Liver (tissue), 9 donors: ENCODE data around the gene UBE2S. TPM values are rescaled to one million over a fixed set of nuclear protein-coding genes. Genes with fewer than 3 reads are reported as not detected.

ENCODE experiments used
- DNase-seq: peaks from one replicate; pipeline ENCODE4 v3.0.0-alpha.2; 2017; ENCODE audit warnings: low spot score
- H3K27ac ChIP-seq, 2 donors: one replicate each; pipeline ENCODE4 v1.7.0; 2013; ENCODE audit warnings: inconsistent platforms in 2 of 2, low read length in 2 of 2, control low read depth in 1 of 2, low read depth in 1 of 2, mild to moderate bottlenecking in 1 of 2
- H3K27me3 ChIP-seq, 4 donors: one replicate each; pipeline versions ENCODE4 v1.6.1 to v1.7.0; 2013; ENCODE audit warnings: low read length in 3 of 4, inconsistent platforms in 1 of 4, mild to moderate bottlenecking in 1 of 4, moderate library complexity in 1 of 4; ENCODE audit not compliant: control insufficient read depth in 4 of 4, insufficient read depth in 4 of 4
- H3K36me3 ChIP-seq, 4 donors: one replicate each; pipeline versions ENCODE4 v1.6.1 to v1.7.0; 2013; ENCODE audit warnings: low read length in 3 of 4, mild to moderate bottlenecking in 3 of 4, low read depth in 1 of 4, moderate library complexity in 1 of 4; ENCODE audit not compliant: control insufficient read depth in 4 of 4, insufficient read depth in 3 of 4
- H3K4me1 ChIP-seq, 4 donors: one replicate each; pipeline versions ENCODE4 v1.6.1 to v1.7.0; 2013; ENCODE audit warnings: low read length in 3 of 4, mild to moderate bottlenecking in 3 of 4, moderate library complexity in 1 of 4; ENCODE audit not compliant: control insufficient read depth in 4 of 4, insufficient read depth in 4 of 4
- H3K4me3 ChIP-seq, 3 donors: one replicate each; pipeline versions ENCODE4 v1.6.1 to v1.7.0; 2013; ENCODE audit warnings: low read length in 3 of 3, control low read depth in 1 of 3, low read depth in 1 of 3, mild to moderate bottlenecking in 1 of 3
- H3K9ac ChIP-seq, 2 donors: one replicate each; pipeline ENCODE4 v1.7.0; 2013; ENCODE audit warnings: low read length in 2 of 2, mild to moderate bottlenecking in 2 of 2, moderate library complexity in 2 of 2, control low read depth in 1 of 2, low read depth in 1 of 2
- H3K9me3 ChIP-seq, 4 donors: one replicate each; pipeline versions ENCODE4 v1.6.1 to v1.7.0; 2013; ENCODE audit warnings: low read length in 3 of 4; ENCODE audit not compliant: control insufficient read depth in 4 of 4
- EGR1 ChIP-seq, 2 donors: IDR thresholded peaks; 2 replicates each; pipeline ENCODE4 v1.6.1; 2016 to 2018; ENCODE audit warnings: antibody characterized with exemption in 2 of 2, low read depth in 2 of 2
- FOXA1 ChIP-seq: IDR thresholded peaks from 2 replicates; pipeline ENCODE4 v1.6.1; 2016; ENCODE audit warnings: antibody characterized with exemption
- HNF4G ChIP-seq: IDR thresholded peaks from 2 replicates; pipeline ENCODE4 v1.6.1; 2016; ENCODE audit warnings: antibody characterized with exemption
- JUND ChIP-seq, 2 donors: IDR thresholded peaks; 2 replicates each; pipeline ENCODE4 v1.6.1; 2016; ENCODE audit warnings: antibody characterized with exemption in 2 of 2
- MAX ChIP-seq: IDR thresholded peaks from 2 replicates; pipeline ENCODE4 v1.6.1; 2016; ENCODE audit warnings: antibody characterized with exemption
- NR2F2 ChIP-seq: IDR thresholded peaks from 2 replicates; pipeline ENCODE4 v1.6.1; 2016; ENCODE audit warnings: antibody characterized with exemption
- RAD21 ChIP-seq, 2 donors: IDR thresholded peaks; 2 replicates each; pipeline ENCODE4 v1.6.1; 2016; ENCODE audit warnings: antibody characterized with exemption in 2 of 2, mild to moderate bottlenecking in 2 of 2
- REST ChIP-seq: IDR thresholded peaks from 2 replicates; pipeline ENCODE4 v1.6.1; 2016; ENCODE audit warnings: antibody characterized with exemption, mild to moderate bottlenecking
- RXRA ChIP-seq, 2 donors: IDR thresholded peaks; 2 replicates each; pipeline ENCODE4 v1.6.1; 2017 to 2018; ENCODE audit warnings: antibody characterized with exemption in 2 of 2, mild to moderate bottlenecking in 1 of 2
- SP1 ChIP-seq: IDR thresholded peaks from 2 replicates; pipeline ENCODE4 v1.6.1; 2018; ENCODE audit warnings: antibody characterized with exemption, mild to moderate bottlenecking
- TAF1 ChIP-seq: conservative IDR thresholded peaks from 2 replicates; pipeline ENCODE4 v1.6.1; 2016; ENCODE audit warnings: antibody characterized with exemption, mild to moderate bottlenecking
- YY1 ChIP-seq: IDR thresholded peaks from 2 replicates; pipeline ENCODE4 v1.6.1; 2016; ENCODE audit warnings: antibody characterized with exemption, mild to moderate bottlenecking
- WGBS: extraction: QIAGEN DNeasy Blood & Tissue Kit; methylation state at CpG from one replicate; pipeline ENCODE4 v1.1.7; 2013; 5-methylcytosine and 5-hydroxymethylcytosine counted together
- polyA plus RNA-seq, 2 donors: library from polyadenylated mRNA; stranded (reverse) in 1 of 2; unstranded in 1 of 2; fragments of 200-250 nt in 1 of 2; fragments of >200 nt in 1 of 2; fragmentation: Nextera tagmentation in 1 of 2; extraction: Ambion mirVana in 1 of 2; gene quantifications; one replicate each; pipeline versions ENCODE4 v1.2.1 to v1.2.3, GENCODE V29; 2013 to 2015
- total RNA-seq, 2 donors: library from RNA; depleted of rRNA; stranded (reverse); fragments of >200 nt; gene quantifications; one replicate each; pipeline ENCODE4 v1.2.3, GENCODE V29; 2014
- TF ChIP-seq, protein P1 (sequence below): IDR thresholded peaks from 2 replicates; pipeline ENCODE4 v1.6.1; 2016; ENCODE audit warnings: antibody characterized with exemption
- TF ChIP-seq, protein P2 (sequence below): IDR thresholded peaks from 2 replicates; pipeline ENCODE4 v1.6.1; 2016; ENCODE audit warnings: antibody characterized with exemption
- donor health status: healthy.
- donor health status: healthy.
- donor health status: healthy.
- donor health status: healthy.
- donor health status: healthy.

Gene UBE2S
- total and polyA plus RNA-seq, 4 donors: 5.2 to 95.2 (median 6.8) TPM

- Histone ChIP-seq H3K27ac (peak overlapping the region; percentile 75 to 94), H3K4me1 (peaks cover 16 to 39% (median 30%) of the 10 kb centered on the region in 4 donors), H3K4me3 (peak overlapping the region; percentile 11 to 71 (median 29)), H3K27me3 (no peaks in the 10 kb centered on the region), H3K9ac (peak overlapping the region; percentile 71 to 90), H3K9me3 (no peaks in the 10 kb centered on the region), H3K36me3 (peaks cover 10 to 26% (median 17%) of the 10 kb centered on the region in 4 donors)
- peak; percentile 93 for DNase-seq
- TF ChIP-seq NR2F2: peak; percentile 18
- no peak for TF ChIP-seq TAF1
- TF ChIP-seq RXRA (IDR thresholded peaks at IDR 0.05): no peak
- peak; percentile 89 for TF ChIP-seq HNF4G
- TF ChIP-seq RAD21 (IDR thresholded peaks at IDR 0.05): no peak
- TF ChIP-seq JUND (IDR thresholded peaks at IDR 0.05): no peak
- no peak for TF ChIP-seq REST
- TF ChIP-seq, protein P1, sequence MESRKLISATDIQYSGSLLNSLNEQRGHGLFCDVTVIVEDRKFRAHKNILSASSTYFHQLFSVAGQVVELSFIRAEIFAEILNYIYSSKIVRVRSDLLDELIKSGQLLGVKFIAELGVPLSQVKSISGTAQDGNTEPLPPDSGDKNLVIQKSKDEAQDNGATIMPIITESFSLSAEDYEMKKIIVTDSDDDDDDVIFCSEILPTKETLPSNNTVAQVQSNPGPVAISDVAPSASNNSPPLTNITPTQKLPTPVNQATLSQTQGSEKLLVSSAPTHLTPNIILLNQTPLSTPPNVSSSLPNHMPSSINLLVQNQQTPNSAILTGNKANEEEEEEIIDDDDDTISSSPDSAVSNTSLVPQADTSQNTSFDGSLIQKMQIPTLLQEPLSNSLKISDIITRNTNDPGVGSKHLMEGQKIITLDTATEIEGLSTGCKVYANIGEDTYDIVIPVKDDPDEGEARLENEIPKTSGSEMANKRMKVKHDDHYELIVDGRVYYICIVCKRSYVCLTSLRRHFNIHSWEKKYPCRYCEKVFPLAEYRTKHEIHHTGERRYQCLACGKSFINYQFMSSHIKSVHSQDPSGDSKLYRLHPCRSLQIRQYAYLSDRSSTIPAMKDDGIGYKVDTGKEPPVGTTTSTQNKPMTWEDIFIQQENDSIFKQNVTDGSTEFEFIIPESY: no peak
- TF ChIP-seq FOXA1: no peak
- no peak for TF ChIP-seq EGR1 (IDR thresholded peaks at IDR 0.05; ENCODE audit: low read depth in 2 of 2)
- TF ChIP-seq YY1: no peak
- no peak for TF ChIP-seq MAX
- WGBS: 9% methylated on average over 34 of the region's 34 CpGs
Observed at GRCh38 chr19:55384920-55385723, 22.5 kb downstream of the UBE2S start.

DNA sequence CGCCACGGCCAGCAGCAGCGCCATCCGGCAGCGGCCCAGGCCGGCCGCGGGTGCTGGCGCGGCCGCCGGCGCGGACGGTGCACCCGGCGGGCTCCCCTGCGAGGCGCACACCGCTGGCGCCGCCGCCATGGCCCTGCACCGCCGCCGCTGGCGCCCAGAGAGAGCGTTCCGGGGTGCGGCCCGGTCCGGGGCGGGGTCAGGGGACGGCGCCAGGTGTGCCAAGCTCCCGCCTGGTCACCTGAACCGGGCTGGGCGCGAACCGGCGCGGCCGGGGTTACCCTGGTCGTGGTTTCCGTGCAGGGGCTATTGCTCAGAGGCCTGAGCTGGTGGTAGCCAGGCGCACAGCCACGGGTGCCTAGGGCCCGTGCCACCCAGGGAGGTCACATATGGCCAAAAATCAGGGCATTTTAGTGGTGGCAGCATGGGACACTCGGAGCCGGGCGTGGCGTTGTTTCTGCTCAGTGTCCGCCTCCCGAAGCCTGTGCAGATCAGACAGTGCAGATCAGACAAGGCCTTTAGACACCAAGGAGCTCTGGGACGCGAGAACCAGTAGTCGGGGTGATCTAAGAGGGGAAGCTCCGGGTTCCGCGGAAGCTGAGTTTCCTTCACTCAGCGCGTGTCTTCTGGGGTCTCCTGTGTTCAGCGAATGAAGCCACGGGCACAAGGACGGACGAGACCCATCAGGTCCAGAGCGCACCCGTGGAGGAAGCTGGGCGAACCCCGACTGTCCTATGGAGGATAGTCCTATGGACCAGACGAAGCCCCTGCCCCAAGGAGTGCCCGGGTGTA, 23.3 kb downstream of the UBE2S start, which contains the start of gene TMEM238:
TSS of gene TMEM238 (minus strand) at position 162 of the 789 bp plus-strand sequence. CDS start at position 129, 33 bp downstream.
- H3K4me3 ChIP-seq: peak within 1 kb of the TSS; percentile 56 to 71 (median 64)
- TF ChIP-seq HNF4G (no peak), NR2F2 (no peak), TAF1 (no peak), RAD21 (IDR thresholded peaks at IDR 0.05) (no peak), REST (no peak), SP1 (no peak), YY1 (no peak)
- TF ChIP-seq, protein P1: no peak
- TF ChIP-seq, protein P2, sequence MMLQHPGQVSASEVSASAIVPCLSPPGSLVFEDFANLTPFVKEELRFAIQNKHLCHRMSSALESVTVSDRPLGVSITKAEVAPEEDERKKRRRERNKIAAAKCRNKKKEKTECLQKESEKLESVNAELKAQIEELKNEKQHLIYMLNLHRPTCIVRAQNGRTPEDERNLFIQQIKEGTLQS: no peak
- peak within 1 kb of the TSS; percentile 75 to 94 for H3K27ac ChIP-seq
- DNase-seq: peak; percentile 44
- H3K36me3 ChIP-seq: peaks cover 8 to 20% (median 14%) of the 10 kb centered on the region in 4 donors
- no peaks in the 10 kb centered on the region for H3K9me3 ChIP-seq
- 19% methylated on average over 72 of the region's 72 CpGs for WGBS
- H3K4me1 ChIP-seq: peaks cover 16 to 39% (median 30%) of the 10 kb centered on the region in 4 donors
- H3K9ac ChIP-seq: peak within 1 kb of the TSS; percentile 71 to 83
- no peaks in the 10 kb centered on the region for H3K27me3 ChIP-seq
